ENCODE data around the gene FAM193B. TPM values are rescaled to one million over a fixed set of nuclear protein-coding genes. Genes with fewer than 3 reads are reported as not detected.

The FAM193B gene
- total and polyA plus RNA-seq, 9 of the 15 experiments (the other 6 are each of a cell fraction or from before 2014, with no cell fraction given), result 4.4 to 76.4 (median 37.3) TPM

- 0 out of 2 replicates have a peak, but pooled peaks have one; percentile 45 for TF ChIP-seq MTA3 (IDR thresholded peaks at IDR 0.05; ENCODE audit: borderline replicate concordance)
- TF ChIP-seq ATF4 (CRISPR knock-in tag; IDR thresholded peaks at IDR 0.05), result no peak
- TF ChIP-seq ZNF239 (CRISPR knock-in tag; IDR thresholded peaks at IDR 0.05), result no peak
- peak; percentile 32 for TF ChIP-seq RBM22 (IDR thresholded peaks at IDR 0.05; ENCODE audit: low read depth, low read length, poor library complexity, severe bottlenecking)
- TF ChIP-seq SPI1 (IDR thresholded peaks at IDR 0.05; ENCODE audit: borderline replicate concordance, low read depth, low read length), result no peak; the same call in 1 of the 2 replicates
- peak in 1 of 2 experiments; percentile 59; a peak in 1 of 4 replicates for TF ChIP-seq MNT (conservative IDR thresholded peaks at IDR 0.05)
- no peak for TF ChIP-seq ZNF444 (CRISPR knock-in tag; IDR thresholded peaks at IDR 0.05)
- peak; percentile 9; the same call in 1 of the 2 replicates for TF ChIP-seq REST (IDR thresholded peaks at IDR 0.05; ENCODE audit: borderline replicate concordance)
- TF ChIP-seq REST (CRISPR knock-in tag; IDR thresholded peaks at IDR 0.05; ENCODE audit: low read depth), result peak; percentile 64
- TF ChIP-seq MCM3 (IDR thresholded peaks at IDR 0.05), result no peak
- TF ChIP-seq ZNF24 (IDR thresholded peaks at IDR 0.05), result no peak
- no peak for TF ChIP-seq HDAC6 (IDR thresholded peaks at IDR 0.05; ENCODE audit: low read depth, low read length)
- peak; percentile 56; the same call in 1 of the 2 replicates for TF ChIP-seq ELF1 (tag; IDR thresholded peaks at IDR 0.05)
- TF ChIP-seq CSDE1 (IDR thresholded peaks at IDR 0.05), result no peak
- TF ChIP-seq JUNB (CRISPR knock-in tag; conservative IDR thresholded peaks at IDR 0.05), result no peak
- no peak for TF ChIP-seq YBX1 (IDR thresholded peaks at IDR 0.05)
- no peak for TF ChIP-seq NFATC3 (IDR thresholded peaks at IDR 0.05)
- TF ChIP-seq FOXP1 (CRISPR knock-in tag; IDR thresholded peaks at IDR 0.05), result 0 out of 2 replicates have a peak, but pooled peaks have one; percentile 12
- TF ChIP-seq POU5F1 (IDR thresholded peaks at IDR 0.05; ENCODE audit: borderline replicate concordance, low read depth, low read length, partially characterized antibody), result peak; percentile 26
- TF ChIP-seq DNMT1 (IDR thresholded peaks at IDR 0.05), result no peak
These were observed 45.6 kb upstream of the FAM193B start, which contains the start of gene B4GALT7 (continued) for GRCh38 chr5:177599731-177600507.

Data from K562 (cell line).